Measurements from ENCODE around the gene COL9A1.

DNA sequence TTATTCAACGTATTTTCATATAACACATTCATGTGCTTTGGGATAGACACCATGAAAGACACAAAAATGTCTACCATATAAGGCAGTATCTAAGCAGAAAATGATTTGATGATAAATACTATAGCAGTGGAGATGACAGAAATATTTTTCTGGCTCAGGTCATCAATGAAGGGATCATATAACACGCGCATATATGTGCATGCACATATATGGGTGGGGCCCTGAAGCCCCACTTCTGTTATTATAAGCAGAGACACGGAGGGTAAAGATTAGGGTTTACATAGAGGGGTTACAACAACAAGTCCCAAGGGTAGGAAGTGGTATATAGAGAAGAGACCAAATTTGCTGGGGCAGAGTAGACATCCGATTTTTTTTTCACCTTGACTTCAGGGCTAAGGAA is 16.0 kb downstream of the COL9A1 start:
- TF ChIP-seq, protein P1, sequence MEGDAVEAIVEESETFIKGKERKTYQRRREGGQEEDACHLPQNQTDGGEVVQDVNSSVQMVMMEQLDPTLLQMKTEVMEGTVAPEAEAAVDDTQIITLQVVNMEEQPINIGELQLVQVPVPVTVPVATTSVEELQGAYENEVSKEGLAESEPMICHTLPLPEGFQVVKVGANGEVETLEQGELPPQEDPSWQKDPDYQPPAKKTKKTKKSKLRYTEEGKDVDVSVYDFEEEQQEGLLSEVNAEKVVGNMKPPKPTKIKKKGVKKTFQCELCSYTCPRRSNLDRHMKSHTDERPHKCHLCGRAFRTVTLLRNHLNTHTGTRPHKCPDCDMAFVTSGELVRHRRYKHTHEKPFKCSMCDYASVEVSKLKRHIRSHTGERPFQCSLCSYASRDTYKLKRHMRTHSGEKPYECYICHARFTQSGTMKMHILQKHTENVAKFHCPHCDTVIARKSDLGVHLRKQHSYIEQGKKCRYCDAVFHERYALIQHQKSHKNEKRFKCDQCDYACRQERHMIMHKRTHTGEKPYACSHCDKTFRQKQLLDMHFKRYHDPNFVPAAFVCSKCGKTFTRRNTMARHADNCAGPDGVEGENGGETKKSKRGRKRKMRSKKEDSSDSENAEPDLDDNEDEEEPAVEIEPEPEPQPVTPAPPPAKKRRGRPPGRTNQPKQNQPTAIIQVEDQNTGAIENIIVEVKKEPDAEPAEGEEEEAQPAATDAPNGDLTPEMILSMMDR (IDR thresholded peaks at IDR 0.05) = no peak
- TF ChIP-seq EP300 (IDR thresholded peaks at IDR 0.05) (no peak), POLR2A (IDR thresholded peaks at IDR 0.05) (no peak)
